OCI-LY3 (cell line): ENCODE data around the gene JAZF1.

Source experiments
- EZH2phosphoT487 ChIP-seq: fragments of 200-600 bp; shearing (Covaris generic); IDR thresholded peaks from 2 replicates; pipeline ENCODE4 v1.6.1; 2018; ENCODE audit warnings: antibody characterized with exemption, mixed run types, low read depth
- TF ChIP-seq, protein P1 (sequence below): fragments of 200-600, 300-600 bp; sonication (generic); IDR thresholded peaks from 2 replicates; pipeline ENCODE4 v1.5.1; 2014; ENCODE audit warnings: antibody characterized with exemption, low read length, low read depth

DNA sequence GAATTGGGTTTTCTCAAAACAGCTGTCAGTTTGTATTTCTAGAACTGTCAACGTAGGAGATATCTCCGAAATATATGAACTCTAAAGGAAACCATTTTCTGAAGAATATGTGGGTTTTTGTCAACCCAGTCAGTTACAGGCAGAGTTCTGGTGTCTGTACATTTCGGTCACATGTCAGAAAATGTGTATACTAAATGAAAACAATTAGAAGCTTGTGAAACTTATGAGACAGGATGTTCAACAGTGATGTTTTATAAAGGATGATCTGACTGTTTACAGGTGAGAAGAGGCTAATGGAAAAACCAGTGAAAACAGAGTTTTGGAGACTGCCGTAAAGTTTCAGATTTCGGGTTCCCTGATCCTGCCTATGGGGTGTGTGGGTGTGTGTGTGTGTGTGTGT lies 6.2 kb downstream of the JAZF1 start:
- TF ChIP-seq, protein P1, sequence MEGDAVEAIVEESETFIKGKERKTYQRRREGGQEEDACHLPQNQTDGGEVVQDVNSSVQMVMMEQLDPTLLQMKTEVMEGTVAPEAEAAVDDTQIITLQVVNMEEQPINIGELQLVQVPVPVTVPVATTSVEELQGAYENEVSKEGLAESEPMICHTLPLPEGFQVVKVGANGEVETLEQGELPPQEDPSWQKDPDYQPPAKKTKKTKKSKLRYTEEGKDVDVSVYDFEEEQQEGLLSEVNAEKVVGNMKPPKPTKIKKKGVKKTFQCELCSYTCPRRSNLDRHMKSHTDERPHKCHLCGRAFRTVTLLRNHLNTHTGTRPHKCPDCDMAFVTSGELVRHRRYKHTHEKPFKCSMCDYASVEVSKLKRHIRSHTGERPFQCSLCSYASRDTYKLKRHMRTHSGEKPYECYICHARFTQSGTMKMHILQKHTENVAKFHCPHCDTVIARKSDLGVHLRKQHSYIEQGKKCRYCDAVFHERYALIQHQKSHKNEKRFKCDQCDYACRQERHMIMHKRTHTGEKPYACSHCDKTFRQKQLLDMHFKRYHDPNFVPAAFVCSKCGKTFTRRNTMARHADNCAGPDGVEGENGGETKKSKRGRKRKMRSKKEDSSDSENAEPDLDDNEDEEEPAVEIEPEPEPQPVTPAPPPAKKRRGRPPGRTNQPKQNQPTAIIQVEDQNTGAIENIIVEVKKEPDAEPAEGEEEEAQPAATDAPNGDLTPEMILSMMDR: no peak
- no peak for TF ChIP-seq EZH2phosphoT487
